ENCODE measurements around the gene PRCP. TPM values are rescaled to one million over a fixed set of nuclear protein-coding genes. Genes with fewer than 3 reads are reported as not detected.

The PRCP gene
- total and polyA plus RNA-seq, 4 donors: 25.4 to 126 (median 46.6) TPM

GRCh38 chr11:82906931-82907330, 6.7 kb upstream of the PRCP start:
- no peak for ATAC-seq (ENCODE audit: insufficient read depth, low FRiP score)
- no peaks in the 10 kb centered on the region for H3K36me3 ChIP-seq (ENCODE audit: control insufficient read depth in 4 of 4, insufficient read depth in 4 of 4, low read length in 4 of 4)
- TF ChIP-seq, protein P1, sequence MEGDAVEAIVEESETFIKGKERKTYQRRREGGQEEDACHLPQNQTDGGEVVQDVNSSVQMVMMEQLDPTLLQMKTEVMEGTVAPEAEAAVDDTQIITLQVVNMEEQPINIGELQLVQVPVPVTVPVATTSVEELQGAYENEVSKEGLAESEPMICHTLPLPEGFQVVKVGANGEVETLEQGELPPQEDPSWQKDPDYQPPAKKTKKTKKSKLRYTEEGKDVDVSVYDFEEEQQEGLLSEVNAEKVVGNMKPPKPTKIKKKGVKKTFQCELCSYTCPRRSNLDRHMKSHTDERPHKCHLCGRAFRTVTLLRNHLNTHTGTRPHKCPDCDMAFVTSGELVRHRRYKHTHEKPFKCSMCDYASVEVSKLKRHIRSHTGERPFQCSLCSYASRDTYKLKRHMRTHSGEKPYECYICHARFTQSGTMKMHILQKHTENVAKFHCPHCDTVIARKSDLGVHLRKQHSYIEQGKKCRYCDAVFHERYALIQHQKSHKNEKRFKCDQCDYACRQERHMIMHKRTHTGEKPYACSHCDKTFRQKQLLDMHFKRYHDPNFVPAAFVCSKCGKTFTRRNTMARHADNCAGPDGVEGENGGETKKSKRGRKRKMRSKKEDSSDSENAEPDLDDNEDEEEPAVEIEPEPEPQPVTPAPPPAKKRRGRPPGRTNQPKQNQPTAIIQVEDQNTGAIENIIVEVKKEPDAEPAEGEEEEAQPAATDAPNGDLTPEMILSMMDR (IDR thresholded peaks at IDR 0.05; ENCODE audit: control extremely low read depth, extremely low read depth): no peak
- no peak overlapping the region for H3K27ac ChIP-seq (ENCODE audit: low read depth in 1 of 2, low read length in 1 of 2)
- H3K27me3 ChIP-seq (ENCODE audit: control insufficient read depth in 3 of 3, insufficient read depth in 3 of 3, low read length in 2 of 3): no peaks in the 10 kb centered on the region
- H3K4me1 ChIP-seq (ENCODE audit: control insufficient read depth in 5 of 5, insufficient read depth in 5 of 5, low read length in 5 of 5): peaks cover 0 to 4% (median 0%) of the 10 kb centered on the region in 5 donors
- WGBS, 2 donors: 54 to 60% methylated on average over 2 of the region's 2 CpGs
- H3K9ac ChIP-seq (ENCODE audit: insufficient read depth in 1 of 2, low read length in 2 of 2): peak overlapping the region in 1 of 2 donors; percentile 23
- H3K4me3 ChIP-seq: no peak overlapping the region
- DNase-seq: no peak
- peaks cover 0 to 5% (median 0%) of the 10 kb centered on the region in 4 donors for H3K9me3 ChIP-seq (ENCODE audit: control insufficient read depth in 4 of 4, insufficient read depth in 3 of 4, low read length in 3 of 4)

GRCh38 chr11:82906236-82906635, 6.0 kb upstream of the PRCP start:
- peaks cover 0 to 6% (median 0%) of the 10 kb centered on the region in 5 donors for H3K4me1 ChIP-seq (ENCODE audit: control insufficient read depth in 5 of 5, insufficient read depth in 5 of 5, low read length in 5 of 5)
- no peak overlapping the region for H3K9ac ChIP-seq (ENCODE audit: insufficient read depth in 1 of 2, low read length in 2 of 2)
- H3K36me3 ChIP-seq (ENCODE audit: control insufficient read depth in 4 of 4, insufficient read depth in 4 of 4, low read length in 4 of 4): no peaks in the 10 kb centered on the region
- peak in 2 of 3 donors; percentile 50 to 54 for DNase-seq
- H3K4me3 ChIP-seq: no peak overlapping the region
- WGBS, 2 donors: 63 to 78% methylated on average over 1 of the region's 1 CpG
- ATAC-seq (ENCODE audit: insufficient read depth, low FRiP score): no peak
- no peaks in the 10 kb centered on the region for H3K9me3 ChIP-seq (ENCODE audit: control insufficient read depth in 4 of 4, insufficient read depth in 3 of 4, low read length in 3 of 4)
- no peak overlapping the region for H3K27ac ChIP-seq (ENCODE audit: low read depth in 1 of 2, low read length in 1 of 2)
- H3K27me3 ChIP-seq (ENCODE audit: control insufficient read depth in 3 of 3, insufficient read depth in 3 of 3, low read length in 2 of 3): no peaks in the 10 kb centered on the region
- TF ChIP-seq, protein P1 (IDR thresholded peaks at IDR 0.05; ENCODE audit: control extremely low read depth, extremely low read depth): peak; percentile 44

DNA sequence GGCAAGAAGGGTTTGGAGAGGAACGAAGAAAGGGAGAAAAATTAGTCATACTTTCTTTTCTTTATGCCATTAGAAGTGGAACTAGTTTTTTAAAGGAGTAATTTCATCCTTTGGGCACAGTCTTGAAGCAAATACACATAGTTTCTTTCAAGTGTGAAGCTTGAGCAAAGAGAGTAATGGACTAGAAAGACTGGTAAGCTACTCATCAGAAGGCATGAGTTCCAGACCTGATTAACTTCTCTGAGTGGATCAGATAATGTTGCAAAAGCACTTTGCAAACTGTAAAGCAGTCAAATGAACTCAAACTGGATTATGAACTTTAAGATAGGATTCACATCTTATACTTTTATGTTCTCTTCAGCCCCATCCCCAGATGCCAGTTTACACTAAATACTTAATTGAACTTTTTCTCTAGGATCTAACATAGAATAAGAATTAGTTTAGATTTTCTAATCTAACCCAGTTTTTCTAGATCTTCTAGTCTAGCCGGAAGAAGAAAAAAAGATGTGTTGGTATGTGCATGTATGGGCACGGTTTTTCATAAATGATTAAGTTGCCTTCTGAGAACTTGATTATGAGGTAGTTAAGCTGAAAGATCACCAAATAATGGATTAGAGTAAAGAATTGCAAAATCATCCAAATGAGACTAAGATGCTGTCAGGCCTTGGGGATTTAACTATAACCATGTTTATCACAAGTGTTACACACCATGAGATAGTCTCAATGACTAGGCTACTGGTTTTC, 3.8 kb upstream of the PRCP start:
- Histone ChIP-seq H3K36me3 (ENCODE audit: control insufficient read depth in 4 of 4, insufficient read depth in 4 of 4, low read length in 4 of 4) (no peaks in the 10 kb centered on the region), H3K9ac (ENCODE audit: insufficient read depth in 1 of 2, low read length in 2 of 2) (no peak overlapping the region), H3K4me3 (no peak overlapping the region), H3K27me3 (ENCODE audit: control insufficient read depth in 3 of 3, insufficient read depth in 3 of 3, low read length in 2 of 3) (no peaks in the 10 kb centered on the region), H3K4me1 (ENCODE audit: control insufficient read depth in 5 of 5, insufficient read depth in 5 of 5, low read length in 5 of 5) (peaks cover 0 to 18% (median 9%) of the 10 kb centered on the region in 5 donors), H3K9me3 (ENCODE audit: control insufficient read depth in 4 of 4, insufficient read depth in 3 of 4, low read length in 3 of 4) (no peaks in the 10 kb centered on the region), H3K27ac (ENCODE audit: low read depth in 1 of 2, low read length in 1 of 2) (no peak overlapping the region)
- WGBS, 2 donors: 85 to 89% methylated on average over 3 of the region's 3 CpGs
- DNase-seq (no peak), ATAC-seq (ENCODE audit: insufficient read depth, low FRiP score) (no peak)
- TF ChIP-seq, protein P1 (IDR thresholded peaks at IDR 0.05; ENCODE audit: control extremely low read depth, extremely low read depth): no peak

Measured in lung (tissue), 12 donors.